Liver (tissue), 9 donors: ENCODE measurements around the gene KRTAP10-5. TPM values are rescaled to one million over a fixed set of nuclear protein-coding genes. Genes with fewer than 3 reads are reported as not detected.
"Not testable (repeated sequence)": the region's sequence is repeated elsewhere in the genome, so short reads cannot be mapped to it uniquely, and the experiment has no call there.

Experiments used
- DNase-seq: peaks from one replicate; pipeline ENCODE4 v3.0.0-alpha.2; 2017; ENCODE audit warnings: low spot score
- H3K27ac ChIP-seq, 2 donors: one replicate each; pipeline ENCODE4 v1.7.0; 2013; ENCODE audit warnings: inconsistent platforms in 2 of 2, low read length in 2 of 2, control low read depth in 1 of 2, low read depth in 1 of 2, mild to moderate bottlenecking in 1 of 2
- H3K27me3 ChIP-seq, 4 donors: one replicate each; pipeline versions ENCODE4 v1.6.1 to v1.7.0; 2013; ENCODE audit warnings: low read length in 3 of 4, inconsistent platforms in 1 of 4, mild to moderate bottlenecking in 1 of 4, moderate library complexity in 1 of 4; ENCODE audit not compliant: control insufficient read depth in 4 of 4, insufficient read depth in 4 of 4
- H3K36me3 ChIP-seq, 4 donors: one replicate each; pipeline versions ENCODE4 v1.6.1 to v1.7.0; 2013; ENCODE audit warnings: low read length in 3 of 4, mild to moderate bottlenecking in 3 of 4, low read depth in 1 of 4, moderate library complexity in 1 of 4; ENCODE audit not compliant: control insufficient read depth in 4 of 4, insufficient read depth in 3 of 4
- H3K4me1 ChIP-seq, 4 donors: one replicate each; pipeline versions ENCODE4 v1.6.1 to v1.7.0; 2013; ENCODE audit warnings: low read length in 3 of 4, mild to moderate bottlenecking in 3 of 4, moderate library complexity in 1 of 4; ENCODE audit not compliant: control insufficient read depth in 4 of 4, insufficient read depth in 4 of 4
- H3K4me3 ChIP-seq, 3 donors: one replicate each; pipeline versions ENCODE4 v1.6.1 to v1.7.0; 2013; ENCODE audit warnings: low read length in 3 of 3, control low read depth in 1 of 3, low read depth in 1 of 3, mild to moderate bottlenecking in 1 of 3
- H3K9ac ChIP-seq, 2 donors: one replicate each; pipeline ENCODE4 v1.7.0; 2013; ENCODE audit warnings: low read length in 2 of 2, mild to moderate bottlenecking in 2 of 2, moderate library complexity in 2 of 2, control low read depth in 1 of 2, low read depth in 1 of 2
- H3K9me3 ChIP-seq, 4 donors: one replicate each; pipeline versions ENCODE4 v1.6.1 to v1.7.0; 2013; ENCODE audit warnings: low read length in 3 of 4; ENCODE audit not compliant: control insufficient read depth in 4 of 4
- EGR1 ChIP-seq, 2 donors: IDR thresholded peaks; 2 replicates each; pipeline ENCODE4 v1.6.1; 2016 to 2018; ENCODE audit warnings: antibody characterized with exemption in 2 of 2, low read depth in 2 of 2
- HNF4A ChIP-seq, 2 donors: conservative IDR thresholded peaks; 2 replicates each; pipeline ENCODE4 v1.6.1; 2016; ENCODE audit warnings: antibody characterized with exemption in 2 of 2, mild to moderate bottlenecking in 2 of 2
- JUND ChIP-seq, 2 donors: IDR thresholded peaks; 2 replicates each; pipeline ENCODE4 v1.6.1; 2016; ENCODE audit warnings: antibody characterized with exemption in 2 of 2
- NR2F2 ChIP-seq: IDR thresholded peaks from 2 replicates; pipeline ENCODE4 v1.6.1; 2016; ENCODE audit warnings: antibody characterized with exemption
- RAD21 ChIP-seq, 2 donors: IDR thresholded peaks; 2 replicates each; pipeline ENCODE4 v1.6.1; 2016; ENCODE audit warnings: antibody characterized with exemption in 2 of 2, mild to moderate bottlenecking in 2 of 2
- RXRA ChIP-seq, 2 donors: IDR thresholded peaks; 2 replicates each; pipeline ENCODE4 v1.6.1; 2017 to 2018; ENCODE audit warnings: antibody characterized with exemption in 2 of 2, mild to moderate bottlenecking in 1 of 2
- SP1 ChIP-seq: IDR thresholded peaks from 2 replicates; pipeline ENCODE4 v1.6.1; 2018; ENCODE audit warnings: antibody characterized with exemption, mild to moderate bottlenecking
- WGBS: extraction: QIAGEN DNeasy Blood & Tissue Kit; methylation state at CpG from one replicate; pipeline ENCODE4 v1.1.7; 2013; 5-methylcytosine and 5-hydroxymethylcytosine counted together
- polyA plus RNA-seq, 2 donors: library from polyadenylated mRNA; stranded (reverse) in 1 of 2; unstranded in 1 of 2; fragments of 200-250 nt in 1 of 2; fragments of >200 nt in 1 of 2; fragmentation: Nextera tagmentation in 1 of 2; extraction: Ambion mirVana in 1 of 2; gene quantifications; one replicate each; pipeline versions ENCODE4 v1.2.1 to v1.2.3, GENCODE V29; 2013 to 2015
- total RNA-seq, 2 donors: library from RNA; depleted of rRNA; stranded (reverse); fragments of >200 nt; gene quantifications; one replicate each; pipeline ENCODE4 v1.2.3, GENCODE V29; 2014
- TF ChIP-seq, protein P1 (sequence below): IDR thresholded peaks from 2 replicates; pipeline ENCODE4 v1.6.1; 2016; ENCODE audit warnings: antibody characterized with exemption
- TF ChIP-seq, protein P2 (sequence below): IDR thresholded peaks from 2 replicates; pipeline ENCODE4 v1.6.1; 2016; ENCODE audit warnings: antibody characterized with exemption, mild to moderate bottlenecking
- TF ChIP-seq, protein P3 (sequence below): IDR thresholded peaks from 2 replicates; pipeline ENCODE4 v1.6.1; 2016; ENCODE audit warnings: antibody characterized with exemption
- TF ChIP-seq, protein P4 (sequence below): fragments of 150-350 bp; IDR thresholded peaks from 2 replicates; pipeline ENCODE4 v1.5.1; 2017; ENCODE audit warnings: improper control_type of control experiment, low read depth, low read length; ENCODE audit not compliant: missing input control
- donor health status: healthy.
- donor health status: healthy.
- donor health status: healthy.
- donor health status: healthy.
- donor health status: healthy.

The KRTAP10-5 gene
- total and polyA plus RNA-seq, 4 donors = not detected

DNA sequence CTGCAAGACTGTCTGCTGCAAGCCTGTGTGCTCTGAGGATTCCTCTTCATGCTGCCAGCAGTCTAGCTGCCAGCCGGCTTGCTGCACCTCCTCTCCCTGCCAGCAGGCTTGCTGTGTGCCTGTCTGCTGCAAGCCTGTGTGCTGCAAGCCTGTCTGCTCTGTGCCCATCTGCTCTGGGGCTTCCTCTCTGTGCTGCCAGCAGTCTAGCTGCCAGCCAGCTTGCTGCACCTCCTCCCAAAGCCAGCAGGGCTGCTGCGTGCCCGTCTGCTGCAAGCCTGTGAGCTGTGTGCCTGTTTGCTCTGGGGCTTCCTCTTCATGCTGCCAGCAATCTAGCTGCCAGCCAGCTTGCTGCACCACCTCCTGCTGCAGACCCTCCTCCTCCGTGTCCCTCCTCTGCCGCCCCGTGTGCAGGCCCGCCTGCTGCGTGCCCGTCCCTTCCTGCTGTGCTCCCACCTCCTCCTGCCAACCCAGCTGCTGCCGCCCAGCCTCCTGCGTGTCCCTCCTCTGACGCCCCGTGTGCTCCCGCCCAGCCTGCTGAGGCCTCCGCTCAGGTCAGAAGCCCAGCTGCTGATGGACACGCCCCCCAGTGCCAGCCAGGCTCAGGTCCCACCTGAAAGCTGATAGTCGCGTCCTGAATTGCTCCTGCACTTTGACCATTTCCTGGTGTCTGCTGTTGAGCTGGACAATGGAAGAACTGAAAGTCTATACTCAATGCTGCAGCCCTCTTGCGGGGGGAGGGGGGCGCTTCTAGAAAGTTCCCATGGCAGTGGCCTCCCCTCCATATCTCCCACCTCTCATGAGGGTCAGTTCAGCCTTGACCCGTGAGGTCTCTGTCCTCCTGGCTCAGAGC is 5.7 kb downstream of the KRTAP10-5 start:
- H3K9me3 ChIP-seq = peaks cover 0 to 7% (median 1%) of the 10 kb centered on the region in 4 donors
- DNase-seq = peak; percentile 35

DNA sequence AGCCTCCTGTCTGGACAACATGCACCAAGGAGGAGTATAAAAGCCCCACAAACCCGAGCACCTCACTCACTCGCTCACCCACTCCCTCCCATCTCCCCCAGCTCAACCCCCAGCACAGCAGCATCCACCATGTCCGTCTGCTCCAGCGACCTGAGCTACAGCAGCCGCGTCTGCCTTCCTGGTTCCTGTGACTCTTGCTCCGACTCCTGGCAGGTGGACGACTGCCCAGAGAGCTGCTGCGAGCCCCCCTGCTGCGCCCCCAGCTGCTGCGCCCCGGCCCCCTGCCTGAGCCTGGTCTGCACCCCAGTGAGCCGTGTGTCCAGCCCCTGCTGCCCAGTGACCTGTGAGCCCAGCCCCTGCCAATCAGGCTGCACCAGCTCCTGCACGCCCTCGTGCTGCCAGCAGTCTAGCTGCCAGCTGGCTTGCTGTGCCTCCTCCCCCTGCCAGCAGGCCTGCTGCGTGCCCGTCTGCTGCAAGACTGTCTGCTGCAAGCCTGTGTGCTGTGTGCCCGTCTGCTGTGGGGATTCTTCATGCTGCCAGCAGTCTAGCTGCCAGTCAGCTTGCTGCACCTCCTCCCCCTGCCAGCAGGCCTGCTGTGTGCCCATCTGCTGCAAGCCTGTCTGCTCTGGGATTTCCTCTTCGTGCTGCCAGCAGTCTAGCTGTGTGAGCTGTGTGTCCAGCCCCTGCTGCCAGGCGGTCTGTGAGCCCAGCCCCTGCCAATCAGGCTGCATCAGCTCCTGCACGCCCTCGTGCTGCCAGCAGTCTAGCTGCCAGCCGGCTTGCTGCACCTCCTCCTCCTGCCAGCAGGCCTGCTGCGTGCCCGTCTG is 6.6 kb downstream of the KRTAP10-5 start, which contains the start of gene KRTAP10-4:
Gene KRTAP10-4 (plus strand): TSS at position 100 of the 827 bp plus-strand sequence. CDS start 30 bp downstream, at position 130.
- H3K27ac ChIP-seq = not testable (repeated sequence)

More for the DNA sequence above, 5.7 kb downstream of the KRTAP10-5 start:
- no peak overlapping the region for H3K4me3 ChIP-seq
- no peak overlapping the region for H3K27ac ChIP-seq
- no peaks in the 10 kb centered on the region for H3K27me3 ChIP-seq
- 24% methylated on average over 21 of the region's 21 CpGs for WGBS
- H3K36me3 ChIP-seq = no peaks in the 10 kb centered on the region
- no peak overlapping the region for H3K9ac ChIP-seq
- H3K4me1 ChIP-seq = peaks cover 0 to 7% (median 3%) of the 10 kb centered on the region in 4 donors
- TF ChIP-seq NR2F2 = no peak
- TF ChIP-seq RXRA (IDR thresholded peaks at IDR 0.05) = peak; percentile 29 to 55
- TF ChIP-seq HNF4A (conservative IDR thresholded peaks at IDR 0.05) = peak in 1 of 2 donors; percentile 63
- TF ChIP-seq, protein P1, sequence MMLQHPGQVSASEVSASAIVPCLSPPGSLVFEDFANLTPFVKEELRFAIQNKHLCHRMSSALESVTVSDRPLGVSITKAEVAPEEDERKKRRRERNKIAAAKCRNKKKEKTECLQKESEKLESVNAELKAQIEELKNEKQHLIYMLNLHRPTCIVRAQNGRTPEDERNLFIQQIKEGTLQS = no peak
- TF ChIP-seq SP1 = peak; percentile 25

DNA sequence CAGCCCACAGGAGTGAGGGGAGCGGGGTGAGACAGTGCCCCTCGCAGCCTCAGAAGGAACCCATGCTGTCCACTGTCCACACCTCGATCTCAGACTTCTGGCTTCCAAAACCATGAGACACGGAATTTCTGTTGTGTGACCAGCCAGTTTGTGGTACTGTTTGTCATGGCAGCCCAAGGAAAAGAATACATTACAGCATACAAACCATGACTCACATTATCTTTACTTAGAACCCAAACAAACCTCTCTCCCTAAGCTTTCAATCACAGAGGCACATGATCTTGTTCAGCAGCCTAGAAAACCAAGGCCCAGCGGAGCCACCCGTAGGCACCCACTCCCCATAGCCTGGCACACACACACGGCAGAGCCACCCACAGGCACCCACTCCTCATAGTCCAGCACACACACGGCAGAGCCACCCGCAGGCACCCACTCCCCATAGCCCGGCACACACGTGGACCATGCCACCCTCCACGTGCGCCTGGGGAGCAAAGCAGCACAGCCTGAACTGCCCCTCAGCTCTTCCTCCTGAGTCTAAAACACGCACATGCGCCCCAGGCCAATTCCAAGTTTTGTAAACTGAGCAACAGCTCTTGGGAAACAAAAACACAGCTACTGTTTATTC is 7.3 kb downstream of the KRTAP10-5 start:
- Histone ChIP-seq H3K36me3 (no peaks in the 10 kb centered on the region), H3K4me1 (peaks cover 0 to 7% (median 3%) of the 10 kb centered on the region in 4 donors), H3K27me3 (no peaks in the 10 kb centered on the region), H3K27ac (no peak overlapping the region), H3K4me3 (no peak overlapping the region), H3K9ac (no peak overlapping the region), H3K9me3 (peaks cover 0 to 7% (median 1%) of the 10 kb centered on the region in 4 donors)
- TF ChIP-seq, protein P2, sequence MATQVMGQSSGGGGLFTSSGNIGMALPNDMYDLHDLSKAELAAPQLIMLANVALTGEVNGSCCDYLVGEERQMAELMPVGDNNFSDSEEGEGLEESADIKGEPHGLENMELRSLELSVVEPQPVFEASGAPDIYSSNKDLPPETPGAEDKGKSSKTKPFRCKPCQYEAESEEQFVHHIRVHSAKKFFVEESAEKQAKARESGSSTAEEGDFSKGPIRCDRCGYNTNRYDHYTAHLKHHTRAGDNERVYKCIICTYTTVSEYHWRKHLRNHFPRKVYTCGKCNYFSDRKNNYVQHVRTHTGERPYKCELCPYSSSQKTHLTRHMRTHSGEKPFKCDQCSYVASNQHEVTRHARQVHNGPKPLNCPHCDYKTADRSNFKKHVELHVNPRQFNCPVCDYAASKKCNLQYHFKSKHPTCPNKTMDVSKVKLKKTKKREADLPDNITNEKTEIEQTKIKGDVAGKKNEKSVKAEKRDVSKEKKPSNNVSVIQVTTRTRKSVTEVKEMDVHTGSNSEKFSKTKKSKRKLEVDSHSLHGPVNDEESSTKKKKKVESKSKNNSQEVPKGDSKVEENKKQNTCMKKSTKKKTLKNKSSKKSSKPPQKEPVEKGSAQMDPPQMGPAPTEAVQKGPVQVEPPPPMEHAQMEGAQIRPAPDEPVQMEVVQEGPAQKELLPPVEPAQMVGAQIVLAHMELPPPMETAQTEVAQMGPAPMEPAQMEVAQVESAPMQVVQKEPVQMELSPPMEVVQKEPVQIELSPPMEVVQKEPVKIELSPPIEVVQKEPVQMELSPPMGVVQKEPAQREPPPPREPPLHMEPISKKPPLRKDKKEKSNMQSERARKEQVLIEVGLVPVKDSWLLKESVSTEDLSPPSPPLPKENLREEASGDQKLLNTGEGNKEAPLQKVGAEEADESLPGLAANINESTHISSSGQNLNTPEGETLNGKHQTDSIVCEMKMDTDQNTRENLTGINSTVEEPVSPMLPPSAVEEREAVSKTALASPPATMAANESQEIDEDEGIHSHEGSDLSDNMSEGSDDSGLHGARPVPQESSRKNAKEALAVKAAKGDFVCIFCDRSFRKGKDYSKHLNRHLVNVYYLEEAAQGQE = no peak
- TF ChIP-seq, protein P3, sequence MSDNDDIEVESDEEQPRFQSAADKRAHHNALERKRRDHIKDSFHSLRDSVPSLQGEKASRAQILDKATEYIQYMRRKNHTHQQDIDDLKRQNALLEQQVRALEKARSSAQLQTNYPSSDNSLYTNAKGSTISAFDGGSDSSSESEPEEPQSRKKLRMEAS = no peak
- TF ChIP-seq EGR1 (IDR thresholded peaks at IDR 0.05; ENCODE audit: low read depth in 2 of 2) (no peak), JUND (IDR thresholded peaks at IDR 0.05) (no peak), RAD21 (IDR thresholded peaks at IDR 0.05) (no peak)
- TF ChIP-seq, protein P4, sequence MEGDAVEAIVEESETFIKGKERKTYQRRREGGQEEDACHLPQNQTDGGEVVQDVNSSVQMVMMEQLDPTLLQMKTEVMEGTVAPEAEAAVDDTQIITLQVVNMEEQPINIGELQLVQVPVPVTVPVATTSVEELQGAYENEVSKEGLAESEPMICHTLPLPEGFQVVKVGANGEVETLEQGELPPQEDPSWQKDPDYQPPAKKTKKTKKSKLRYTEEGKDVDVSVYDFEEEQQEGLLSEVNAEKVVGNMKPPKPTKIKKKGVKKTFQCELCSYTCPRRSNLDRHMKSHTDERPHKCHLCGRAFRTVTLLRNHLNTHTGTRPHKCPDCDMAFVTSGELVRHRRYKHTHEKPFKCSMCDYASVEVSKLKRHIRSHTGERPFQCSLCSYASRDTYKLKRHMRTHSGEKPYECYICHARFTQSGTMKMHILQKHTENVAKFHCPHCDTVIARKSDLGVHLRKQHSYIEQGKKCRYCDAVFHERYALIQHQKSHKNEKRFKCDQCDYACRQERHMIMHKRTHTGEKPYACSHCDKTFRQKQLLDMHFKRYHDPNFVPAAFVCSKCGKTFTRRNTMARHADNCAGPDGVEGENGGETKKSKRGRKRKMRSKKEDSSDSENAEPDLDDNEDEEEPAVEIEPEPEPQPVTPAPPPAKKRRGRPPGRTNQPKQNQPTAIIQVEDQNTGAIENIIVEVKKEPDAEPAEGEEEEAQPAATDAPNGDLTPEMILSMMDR = no peak
- 91% methylated on average over 15 of the region's 15 CpGs for WGBS
- peak; percentile 10 for DNase-seq

More for the DNA sequence above, 6.6 kb downstream of the KRTAP10-5 start, which contains the start of gene KRTAP10-4:
- not testable (repeated sequence) for H3K4me3 ChIP-seq, DNase-seq, H3K27me3 ChIP-seq, H3K9ac ChIP-seq, H3K9me3 ChIP-seq, H3K36me3 ChIP-seq, H3K4me1 ChIP-seq
- WGBS = 61% methylated on average over 22 of the region's 25 CpGs
